ENCODE data around the gene TMOD3.

DNA sequence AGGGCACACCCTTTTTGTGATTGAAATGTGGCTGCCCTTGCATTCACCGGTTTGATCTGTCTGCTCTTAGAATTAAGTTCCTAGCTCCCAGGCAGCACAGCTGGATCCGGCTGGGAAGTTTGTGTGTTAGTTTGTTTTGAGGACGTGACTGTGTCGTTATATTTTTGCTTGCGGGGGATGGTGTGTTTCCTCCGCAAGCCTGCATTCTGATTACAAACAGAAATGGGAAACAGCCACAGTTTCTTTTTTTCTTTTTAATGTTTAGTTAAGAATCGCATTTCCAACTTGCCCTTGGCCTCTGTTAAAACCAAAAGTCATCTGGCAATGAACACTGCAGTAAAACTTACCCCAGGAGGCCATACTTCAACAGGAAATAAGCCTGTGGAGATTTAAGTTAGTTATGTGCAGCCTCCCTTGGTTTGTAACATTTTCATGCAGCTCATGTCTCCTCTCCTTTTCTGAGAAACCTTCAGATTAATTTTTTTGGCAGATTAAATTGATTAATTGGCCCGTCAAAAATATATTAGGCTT lies 888 bp downstream of the TMOD3 start:
- TF ChIP-seq CTCF (IDR thresholded peaks at IDR 0.05; ENCODE audit: extremely low read depth in 1 of 2, insufficient read depth in 1 of 2, low read depth in 1 of 2, low read length in 2 of 2) = no peak
- TF ChIP-seq POLR2AphosphoS5 (IDR thresholded peaks at IDR 0.05; ENCODE audit: insufficient read depth, low read depth, low read length) = no peak
- no peak for TF ChIP-seq POLR2A (IDR thresholded peaks at IDR 0.05; ENCODE audit: low read depth, low read length)
- no peak for TF ChIP-seq MYC (IDR thresholded peaks at IDR 0.05; ENCODE audit: low read depth, low read length)
- no peak for TF ChIP-seq EZH2 (IDR thresholded peaks at IDR 0.05; ENCODE audit: borderline replicate concordance, low read depth, low read length, severe bottlenecking)
- TF ChIP-seq, protein P1, sequence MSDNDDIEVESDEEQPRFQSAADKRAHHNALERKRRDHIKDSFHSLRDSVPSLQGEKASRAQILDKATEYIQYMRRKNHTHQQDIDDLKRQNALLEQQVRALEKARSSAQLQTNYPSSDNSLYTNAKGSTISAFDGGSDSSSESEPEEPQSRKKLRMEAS (IDR thresholded peaks at IDR 0.05; ENCODE audit: insufficient read depth, insufficient read length) = no peak
- no peak for TF ChIP-seq GATA2 (IDR thresholded peaks at IDR 0.05; ENCODE audit: insufficient read depth, insufficient read length, low read depth, low read length)
- TF ChIP-seq JUN (IDR thresholded peaks at IDR 0.05; ENCODE audit: borderline replicate concordance, insufficient read depth, insufficient read length, low read depth) = no peak
